ENCODE data around the gene MED7.
A peak's percentile ranks its signal among the peaks of the same experiment; 100 is the strongest.

Gene MED7

GRCh38 chr5:157143127-157143971 is 684 bp upstream of the MED7 start:
- Histone ChIP-seq H3K27me3 (no peaks in the 10 kb centered on the region), H3K9me3 (no peaks in the 10 kb centered on the region), H3K27ac (peak overlapping the region; percentile 93), H3K4me1 (ENCODE audit: control insufficient read depth in 1 of 2, insufficient read depth in 1 of 2, low read depth in 1 of 2, low read length in 1 of 2) (peaks cover 17 to 21% of the 10 kb centered on the region in 2 experiments), H3K36me3 (peaks cover 12% of the 10 kb centered on the region), H3K4me3 (ENCODE audit: low read depth in 1 of 2, low read length in 1 of 2) (peak overlapping the region; percentile 83 to 84)
- TF ChIP-seq, protein P1, sequence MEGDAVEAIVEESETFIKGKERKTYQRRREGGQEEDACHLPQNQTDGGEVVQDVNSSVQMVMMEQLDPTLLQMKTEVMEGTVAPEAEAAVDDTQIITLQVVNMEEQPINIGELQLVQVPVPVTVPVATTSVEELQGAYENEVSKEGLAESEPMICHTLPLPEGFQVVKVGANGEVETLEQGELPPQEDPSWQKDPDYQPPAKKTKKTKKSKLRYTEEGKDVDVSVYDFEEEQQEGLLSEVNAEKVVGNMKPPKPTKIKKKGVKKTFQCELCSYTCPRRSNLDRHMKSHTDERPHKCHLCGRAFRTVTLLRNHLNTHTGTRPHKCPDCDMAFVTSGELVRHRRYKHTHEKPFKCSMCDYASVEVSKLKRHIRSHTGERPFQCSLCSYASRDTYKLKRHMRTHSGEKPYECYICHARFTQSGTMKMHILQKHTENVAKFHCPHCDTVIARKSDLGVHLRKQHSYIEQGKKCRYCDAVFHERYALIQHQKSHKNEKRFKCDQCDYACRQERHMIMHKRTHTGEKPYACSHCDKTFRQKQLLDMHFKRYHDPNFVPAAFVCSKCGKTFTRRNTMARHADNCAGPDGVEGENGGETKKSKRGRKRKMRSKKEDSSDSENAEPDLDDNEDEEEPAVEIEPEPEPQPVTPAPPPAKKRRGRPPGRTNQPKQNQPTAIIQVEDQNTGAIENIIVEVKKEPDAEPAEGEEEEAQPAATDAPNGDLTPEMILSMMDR (IDR thresholded peaks at IDR 0.05), result peak; percentile 2

- Histone ChIP-seq H3K9me3 (no peaks in the 10 kb centered on the region), H3K36me3 (peaks cover 26% of the 10 kb centered on the region), H3K4me1 (ENCODE audit: control insufficient read depth in 1 of 2, insufficient read depth in 1 of 2, low read depth in 1 of 2, low read length in 1 of 2) (peaks cover 12 to 13% of the 10 kb centered on the region in 2 experiments), H3K27me3 (no peaks in the 10 kb centered on the region), H3K4me3 (ENCODE audit: low read depth in 1 of 2, low read length in 1 of 2) (no peak overlapping the region), H3K27ac (no peak overlapping the region)
- TF ChIP-seq, protein P1 (IDR thresholded peaks at IDR 0.05), result no peak
Observed at GRCh38 chr5:157137691-157138090, 5.0 kb downstream of the MED7 start.

DNA sequence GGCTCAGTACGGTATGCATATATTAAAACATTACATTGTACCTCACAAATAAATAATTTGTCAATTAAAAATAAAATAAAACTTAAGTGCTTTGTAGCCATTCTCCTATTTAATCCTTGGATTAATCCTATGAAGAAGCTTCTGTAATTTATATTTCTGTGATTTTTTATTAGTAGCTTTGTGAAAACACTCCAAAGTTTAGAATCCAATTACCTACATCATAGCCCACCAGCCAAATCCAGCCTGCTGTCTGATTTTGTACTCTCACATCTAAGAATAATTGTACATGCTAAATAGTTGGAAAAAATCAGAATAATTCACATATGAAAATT is 10.4 kb downstream of the MED7 start:
- H3K4me3 ChIP-seq (ENCODE audit: low read depth in 1 of 2, low read length in 1 of 2), result no peak overlapping the region
- H3K27ac ChIP-seq, result no peak overlapping the region
- peaks cover 3% of the 10 kb centered on the region for H3K27me3 ChIP-seq
- H3K36me3 ChIP-seq, result peaks cover 5% of the 10 kb centered on the region
- TF ChIP-seq, protein P1 (IDR thresholded peaks at IDR 0.05), result no peak
- H3K4me1 ChIP-seq (ENCODE audit: control insufficient read depth in 1 of 2, insufficient read depth in 1 of 2, low read depth in 1 of 2, low read length in 1 of 2), result no peaks in the 10 kb centered on the region
- no peaks in the 10 kb centered on the region for H3K9me3 ChIP-seq

- H3K36me3 ChIP-seq, result no peaks in the 10 kb centered on the region
Observed at GRCh38 chr5:157130925-157131324, 11.7 kb downstream of the MED7 start.

DNA sequence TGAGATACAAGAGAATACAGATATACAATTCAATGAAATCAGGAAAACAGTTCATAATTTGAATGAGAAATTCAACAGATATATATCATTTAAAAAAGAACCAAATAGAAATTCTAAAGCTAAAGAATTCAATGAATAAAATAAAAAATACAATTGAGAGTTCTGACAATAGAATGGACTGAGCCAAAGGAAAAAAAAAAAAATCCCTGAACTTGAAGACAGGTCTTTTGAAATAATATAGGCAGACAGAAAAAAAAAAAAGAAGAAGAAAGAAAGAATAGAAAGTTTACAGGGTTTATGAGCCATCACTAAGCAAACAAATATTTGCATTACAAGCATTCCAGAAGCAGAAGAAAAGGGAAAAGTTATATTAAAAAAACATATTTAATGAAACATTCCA is 21.0 kb downstream of the MED7 start:
- no peak overlapping the region for H3K4me3 ChIP-seq (ENCODE audit: low read depth in 1 of 2, low read length in 1 of 2)
- H3K27ac ChIP-seq, result no peak overlapping the region
- H3K9me3 ChIP-seq, result peaks cover 7% of the 10 kb centered on the region
- TF ChIP-seq, protein P1 (IDR thresholded peaks at IDR 0.05), result no peak
- H3K36me3 ChIP-seq, result no peaks in the 10 kb centered on the region
- H3K4me1 ChIP-seq (ENCODE audit: control insufficient read depth in 1 of 2, insufficient read depth in 1 of 2, low read depth in 1 of 2, low read length in 1 of 2), result no peaks in the 10 kb centered on the region
- no peaks in the 10 kb centered on the region for H3K27me3 ChIP-seq

More at GRCh38 chr5:157130925-157131324, 11.7 kb downstream of the MED7 start:
- H3K4me3 ChIP-seq (ENCODE audit: low read depth in 1 of 2, low read length in 1 of 2), result no peak overlapping the region
- no peaks in the 10 kb centered on the region for H3K4me1 ChIP-seq (ENCODE audit: control insufficient read depth in 1 of 2, insufficient read depth in 1 of 2, low read depth in 1 of 2, low read length in 1 of 2)
- H3K27me3 ChIP-seq, result peaks cover 3% of the 10 kb centered on the region
- H3K27ac ChIP-seq, result no peak overlapping the region
- no peaks in the 10 kb centered on the region for H3K9me3 ChIP-seq
- TF ChIP-seq, protein P1 (IDR thresholded peaks at IDR 0.05), result no peak
